IMR-90 (cell line): ENCODE data around the gene YPEL5. TPM values are rescaled to one million over a fixed set of nuclear protein-coding genes. Genes with fewer than 3 reads are reported as not detected.

Source experiments
- ATAC-seq: fragments of 200-7000 bp; cut with Tn5 transposase; 2 replicates; pipeline ENCODE4 v1.9.1; 2020; ENCODE audit warnings: low read depth, mild to moderate bottlenecking, moderate library complexity
- BruUV-seq: library from RNA; stranded (reverse); fragments of 400-500 nt; replicated peaks from 2 replicates; lab custom pipeline; 2021; lab: Mats Ljungman, UMichigan
- CTCF ChIA-PET: fragments of 300-600 bp; formaldehyde crosslinking; extraction: SDS; loops from one replicate; lab custom pipeline; 2021; ENCODE audit warnings: antibody characterized with exemption; lab: Yijun Ruan, JAX
- POLR2A ChIA-PET: fragments of 300-600 bp; sonication (Branson Sonifier 250); formaldehyde crosslinking; loops from one replicate; lab custom pipeline; 2022; ENCODE audit warnings: antibody characterized with exemption; ENCODE audit not compliant: unreplicated experiment; lab: Charles Lee
- DNase-seq: peaks from one replicate; pipeline ENCODE4 v3.0.0; 2013
- H2AFZ ChIP-seq: replicated peaks from 2 replicates; pipeline ENCODE3; 2013; ENCODE audit warnings: low read length, mild to moderate bottlenecking; ENCODE audit not compliant: poor library complexity
- H2AK5ac ChIP-seq: 2 replicates; pipeline ENCODE4 v1.6.1; 2013; ENCODE audit warnings: low read depth, low read length, inconsistent platforms
- H2AK9ac ChIP-seq: replicated peaks from 2 replicates; pipeline ENCODE3; 2013; ENCODE audit warnings: mild to moderate bottlenecking, low read depth, low read length, moderate library complexity; ENCODE audit not compliant: poor library complexity
- H2BK120ac ChIP-seq: 2 replicates; pipeline ENCODE4 v1.6.1; 2013; ENCODE audit warnings: low read depth, low read length, inconsistent platforms
- H2BK15ac ChIP-seq: 3 replicates; pipeline ENCODE4 v1.6.1; 2013; ENCODE audit warnings: low read depth, low read length, inconsistent platforms
- H2BK20ac ChIP-seq: 2 replicates; pipeline ENCODE4 v1.6.1; 2013; ENCODE audit warnings: low read depth, mild to moderate bottlenecking, inconsistent platforms, low read length, moderate library complexity
- H2BK5ac ChIP-seq: 2 replicates; pipeline ENCODE4 v1.6.1; 2013; ENCODE audit warnings: mild to moderate bottlenecking, low read depth, low read length, inconsistent platforms; ENCODE audit not compliant: poor library complexity, severe bottlenecking
- H3K14ac ChIP-seq: replicated peaks from 2 replicates; pipeline ENCODE4 v1.6.1; 2013; ENCODE audit warnings: low read depth, low read length, inconsistent platforms
- H3K18ac ChIP-seq: 2 replicates; pipeline ENCODE4 v1.6.1; 2013; ENCODE audit warnings: low read depth, low read length, control low read depth
- H3K23ac ChIP-seq: 2 replicates; pipeline ENCODE4 v1.6.1; 2013; ENCODE audit warnings: low read depth, low read length, inconsistent platforms
- H3K27ac ChIP-seq: 2 replicates; pipeline ENCODE4 v1.5.1; 2013; ENCODE audit warnings: mild to moderate bottlenecking, control low read depth, low read length; ENCODE audit not compliant: insufficient read depth
- H3K27me3 ChIP-seq: 2 replicates; pipeline ENCODE4 v1.6.1; 2013; ENCODE audit warnings: low read length; ENCODE audit not compliant: control insufficient read depth, insufficient read depth
- H3K36me3 ChIP-seq: 2 replicates; pipeline ENCODE4 v1.6.1; 2013; ENCODE audit warnings: low read length, mixed read lengths; ENCODE audit not compliant: control insufficient read depth, insufficient read depth
- H3K4ac ChIP-seq: 2 replicates; pipeline ENCODE4 v1.6.1; 2013; ENCODE audit warnings: low read depth, low read length, inconsistent platforms
- H3K4me1 ChIP-seq: 2 replicates; pipeline ENCODE4 v1.6.1; 2013; ENCODE audit warnings: low read length, mixed read lengths; ENCODE audit not compliant: control insufficient read depth, insufficient read depth
- H3K4me2 ChIP-seq: 2 replicates; pipeline ENCODE4 v1.6.1; 2013; ENCODE audit warnings: low read depth, mild to moderate bottlenecking, control low read depth, low read length, moderate library complexity
- H3K4me3 ChIP-seq: 2 replicates; pipeline ENCODE4 v1.5.1; 2013; ENCODE audit warnings: low read depth, mild to moderate bottlenecking, control low read depth, low read length, moderate library complexity; ENCODE audit not compliant: insufficient read depth
- H3K56ac ChIP-seq: 2 replicates; pipeline ENCODE4 v1.6.1; 2013; ENCODE audit warnings: low read length, inconsistent platforms; ENCODE audit not compliant: insufficient read depth; ENCODE audit errors: extremely low read depth
- H3K79me1 ChIP-seq, 2 experiments: 2 replicates each; pipeline ENCODE4 v1.6.1; 2013; ENCODE audit warnings: low read length in 2 of 2, inconsistent platforms in 1 of 2, low read depth in 1 of 2
- H3K9ac ChIP-seq: 2 replicates; pipeline ENCODE4 v1.6.1; 2013; ENCODE audit warnings: low read depth, low read length, control low read depth
- H3K9me1 ChIP-seq: 2 replicates; pipeline ENCODE4 v1.6.1; 2013; ENCODE audit warnings: low read length, inconsistent platforms; ENCODE audit not compliant: insufficient read depth
- H3K9me3 ChIP-seq: 2 replicates; pipeline ENCODE4 v1.6.1; 2013; ENCODE audit warnings: low read length; ENCODE audit not compliant: control insufficient read depth, insufficient read depth
- H4K20me1 ChIP-seq: 2 replicates; pipeline ENCODE4 v1.6.1; 2013; ENCODE audit warnings: low read length, inconsistent platforms; ENCODE audit not compliant: insufficient read depth
- H4K5ac ChIP-seq: 2 replicates; pipeline ENCODE4 v1.6.1; 2013; ENCODE audit warnings: mild to moderate bottlenecking, low read depth, low read length, control low read depth
- H4K8ac ChIP-seq, 2 experiments: 2 replicates each; pipeline ENCODE4 v1.6.1; 2013; ENCODE audit warnings: low read depth in 2 of 2, low read length in 2 of 2, control low read depth in 1 of 2, inconsistent platforms in 1 of 2
- H4K91ac ChIP-seq: 2 replicates; pipeline ENCODE4 v1.6.1; 2013; ENCODE audit warnings: low read depth, low read length, inconsistent platforms; ENCODE audit not compliant: insufficient read depth
- BHLHE40 ChIP-seq: fragments of 150-350 bp; IDR thresholded peaks from 2 replicates; pipeline ENCODE4 v1.6.1; 2016; ENCODE audit warnings: mild to moderate bottlenecking, low read depth, low read length
- CEBPB ChIP-seq: IDR thresholded peaks from 2 replicates; pipeline ENCODE4 v1.6.1; 2012; ENCODE audit warnings: low read depth, low read length, improper control_type of control experiment
- CHD1 ChIP-seq: IDR thresholded peaks from 2 replicates; pipeline ENCODE4 v1.6.1; 2012; ENCODE audit warnings: low read depth, low read length, improper control_type of control experiment
- CTCF ChIP-seq: conservative IDR thresholded peaks from 2 replicates; pipeline ENCODE4 v1.5.1; 2012; ENCODE audit warnings: mild to moderate bottlenecking, low read depth, low read length, improper control_type of control experiment
- ELK1 ChIP-seq: fragments of 150-350 bp; IDR thresholded peaks from 2 replicates; pipeline ENCODE4 v1.6.1; 2016; ENCODE audit warnings: low read depth, mild to moderate bottlenecking, low read length, moderate library complexity, borderline replicate concordance
- FOS ChIP-seq: fragments of 150-350 bp; IDR thresholded peaks from 2 replicates; pipeline ENCODE4 v1.6.1; 2016; ENCODE audit warnings: low read depth, low read length
- MAFK ChIP-seq: IDR thresholded peaks from 2 replicates; pipeline ENCODE4 v1.6.1; 2012; ENCODE audit warnings: low read depth, low read length, improper control_type of control experiment
- MAZ ChIP-seq: IDR thresholded peaks from 2 replicates; pipeline ENCODE4 v1.6.1; 2012; ENCODE audit warnings: low read depth, mild to moderate bottlenecking, low read length, improper control_type of control experiment, moderate library complexity, borderline replicate concordance
- MXI1 ChIP-seq: IDR thresholded peaks from 2 replicates; pipeline ENCODE4 v1.6.1; 2012; ENCODE audit warnings: low read depth, mild to moderate bottlenecking, low read length, moderate library complexity, borderline replicate concordance
- POLR2A ChIP-seq: IDR thresholded peaks from 2 replicates; pipeline ENCODE4 v1.6.1; 2012; ENCODE audit warnings: mild to moderate bottlenecking, low read depth, low read length
- RAD21 ChIP-seq: IDR thresholded peaks from 2 replicates; pipeline ENCODE4 v1.6.1; 2012; ENCODE audit warnings: low read length, improper control_type of control experiment
- RCOR1 ChIP-seq: IDR thresholded peaks from 2 replicates; pipeline ENCODE4 v1.6.1; 2012; ENCODE audit warnings: mild to moderate bottlenecking, low read length, improper control_type of control experiment; ENCODE audit not compliant: insufficient replicate concordance
- RFX5 ChIP-seq: IDR thresholded peaks from 2 replicates; pipeline ENCODE4 v1.8.0; 2012; ENCODE audit warnings: low read depth, mild to moderate bottlenecking, low read length, moderate library complexity
- SMC3 ChIP-seq: fragments of 150-350 bp; IDR thresholded peaks from 2 replicates; pipeline ENCODE4 v1.6.1; 2016; ENCODE audit warnings: low read depth, mild to moderate bottlenecking, antibody characterized with exemption, low read length, moderate library complexity
- USF2 ChIP-seq: fragments of 150-350 bp; IDR thresholded peaks from 2 replicates; pipeline ENCODE4 v1.6.1; 2017; ENCODE audit warnings: mild to moderate bottlenecking, antibody characterized with exemption, low read length, low read depth
- WGBS, 2 experiments: methylation state at CpG; one replicate each; pipeline versions ENCODE4 v1.1.5 to v1.1.7; 2013; ENCODE audit warnings: missing lambda C conversion rate in 2 of 2; ENCODE audit not compliant: insufficient read length in 1 of 2; ENCODE audit errors: extremely low coverage in 2 of 2; 5-methylcytosine and 5-hydroxymethylcytosine counted together
- dilution Hi-C: fragments of 300-500 bp; cut with HindIII; formaldehyde crosslinking; loops from one replicate; pipeline ENCODE4 v1.14.3; 2018; ENCODE audit warnings: low sequenced_read_pairs; ENCODE audit not compliant: unreplicated experiment
- in situ Hi-C: fragments of 300-500 bp; cut with MboI; formaldehyde crosslinking; loops from 3 replicates; pipeline ENCODE4 v1.14.3; 2019; ENCODE audit warnings: low sequenced_read_pairs, inconsistent platforms, mixed read lengths
- intact Hi-C: fragments of 100-400 bp; cut with micrococcal nuclease; formaldehyde crosslinking; loops from 2 replicates; pipeline ENCODE4 v1.10.0; 2022
- polyA plus RNA-seq, 3 experiments: library from polyadenylated mRNA; depleted of rRNA; stranded (reverse); fragments of >200 nt; gene quantifications; 2 replicates each; pipeline ENCODE4 v1.2.3, GENCODE V29; 2012; ENCODE audit warnings: low replicate concordance in 1 of 3
- total RNA-seq: library from RNA; depleted of rRNA; stranded (reverse); fragments of >200 nt; gene quantifications from 2 replicates; pipeline ENCODE4 v1.2.3, GENCODE V29; 2012

Gene YPEL5
- total and polyA plus RNA-seq, 2 of the 4 experiments (the other 2 are of a cell fraction): 40.7 to 62.6 TPM

GRCh38 chr2:30201990-30202389 lies 55.2 kb downstream of the YPEL5 start:
- H2AK5ac ChIP-seq: peak overlapping the region; percentile 51; the same call in 1 of the 2 replicates
- H2BK15ac ChIP-seq: no peak overlapping the region
- BruUV-seq: no TSS peak
- intact Hi-C loops (no loop called here), in situ Hi-C loops (loop anchor here (25.0 kb wide), 1 partner anchor 660 kb away; no protein-coding TSS in a partner anchor), dilution Hi-C loops (no loop called here)
- no peaks in the 10 kb centered on the region for H3K4me1 ChIP-seq
- peak overlapping the region; percentile 13 for H2AFZ ChIP-seq
- H3K14ac ChIP-seq: no peak overlapping the region
- no peak overlapping the region for H2AK9ac ChIP-seq
- TF ChIP-seq BHLHE40 (no peak), RAD21 (no peak), SMC3 (no peak), MXI1 (no peak), MAZ (no peak), ELK1 (no peak), USF2 (no peak), CHD1 (no peak), MAFK (no peak), FOS (no peak), RCOR1 (no peak), POLR2A (no peak), RFX5 (no peak), CEBPB (no peak), CTCF (no peak)
- 0 out of 2 replicates have a peak, but pooled peaks cover 3% of the 10 kb centered on the region for H3K27me3 ChIP-seq
- no peak overlapping the region for H4K91ac ChIP-seq
- POLR2A ChIA-PET: no interaction called here
- no peaks in the 10 kb centered on the region for H3K9me3 ChIP-seq
- H3K4me3 ChIP-seq: no peak overlapping the region
- no peak overlapping the region for H3K23ac ChIP-seq
- no peak overlapping the region for H3K9ac ChIP-seq
- no peak overlapping the region for H3K4ac ChIP-seq
- ATAC-seq (peak; percentile 49; the same call in 1 of the 2 replicates), DNase-seq (peak; percentile 22)
- no peaks in the 10 kb centered on the region for H3K9me1 ChIP-seq
- H3K79me1 ChIP-seq: no peaks in the 10 kb centered on the region
- no peak overlapping the region for H4K8ac ChIP-seq
- H3K36me3 ChIP-seq: no peaks in the 10 kb centered on the region
- CTCF ChIA-PET: interaction anchor here (0.6 to 1.6 kb wide), 4 partner anchors 9 to 509 kb away, joined by 3 to 14 read pairs (median 6); no protein-coding TSS in a partner anchor
- H3K18ac ChIP-seq: no peak overlapping the region
- no peak overlapping the region for H2BK5ac ChIP-seq
- no CpG with 5 or more reads among the region's 1 CpG for WGBS, 2 experiments
- H3K27ac ChIP-seq: no peak overlapping the region
- no peak overlapping the region for H3K56ac ChIP-seq
- no peak overlapping the region for H4K5ac ChIP-seq
- no peak overlapping the region for H3K4me2 ChIP-seq
- no peak overlapping the region for H2BK20ac ChIP-seq
- no peak overlapping the region for H2BK120ac ChIP-seq
- no peaks in the 10 kb centered on the region for H4K20me1 ChIP-seq
